ENCODE measurements around the gene TRIM34.
"Not testable (repeated sequence)": the region's sequence is repeated elsewhere in the genome, so short reads cannot be mapped to it uniquely, and the experiment has no call there.

TRIM34 gene, protein sequence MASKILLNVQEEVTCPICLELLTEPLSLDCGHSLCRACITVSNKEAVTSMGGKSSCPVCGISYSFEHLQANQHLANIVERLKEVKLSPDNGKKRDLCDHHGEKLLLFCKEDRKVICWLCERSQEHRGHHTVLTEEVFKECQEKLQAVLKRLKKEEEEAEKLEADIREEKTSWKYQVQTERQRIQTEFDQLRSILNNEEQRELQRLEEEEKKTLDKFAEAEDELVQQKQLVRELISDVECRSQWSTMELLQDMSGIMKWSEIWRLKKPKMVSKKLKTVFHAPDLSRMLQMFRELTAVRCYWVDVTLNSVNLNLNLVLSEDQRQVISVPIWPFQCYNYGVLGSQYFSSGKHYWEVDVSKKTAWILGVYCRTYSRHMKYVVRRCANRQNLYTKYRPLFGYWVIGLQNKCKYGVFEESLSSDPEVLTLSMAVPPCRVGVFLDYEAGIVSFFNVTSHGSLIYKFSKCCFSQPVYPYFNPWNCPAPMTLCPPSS

DNA sequence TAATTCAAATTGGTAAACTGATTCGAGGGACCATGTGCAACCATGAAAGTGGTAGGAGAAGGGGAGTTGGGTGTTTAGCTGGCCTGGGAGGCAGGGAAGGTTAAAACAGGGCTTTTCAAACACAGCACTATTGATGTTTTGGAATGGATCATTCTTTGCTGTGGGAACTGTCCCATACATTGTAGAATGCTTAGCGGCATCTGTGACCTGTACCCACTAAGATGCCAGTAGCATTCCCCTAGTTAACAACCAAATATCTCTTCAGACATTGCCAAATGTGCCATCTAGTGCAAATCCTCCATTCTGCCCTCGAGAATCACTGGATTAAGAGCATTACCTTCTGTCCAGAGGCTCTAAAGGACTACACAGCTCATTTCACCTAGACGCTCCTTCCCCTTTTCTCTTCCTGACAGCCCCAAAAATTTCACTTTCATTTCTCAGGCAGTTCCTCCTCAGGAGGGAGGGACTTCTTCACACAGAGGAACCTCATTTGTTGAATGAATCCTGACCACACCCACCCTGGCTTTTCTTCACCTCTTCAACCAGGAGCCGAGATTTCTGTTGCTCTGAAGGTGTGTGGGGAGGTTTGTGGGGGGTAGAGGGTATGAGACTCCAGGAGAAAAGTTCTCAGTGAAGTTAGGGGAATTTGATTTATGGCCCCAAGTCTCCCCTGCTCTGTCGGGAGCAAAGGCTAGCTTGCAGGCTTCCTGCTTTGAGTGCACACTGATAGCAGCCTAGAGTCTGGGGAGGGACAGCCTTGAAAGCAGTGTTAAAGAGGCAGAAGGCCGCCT, at the start of gene TRIM34:
TSS of gene TRIM34 (plus strand) at position 513 of the 791 bp plus-strand sequence. CDS start 7,331 bp downstream, outside the sequence.
- DNase-seq, result peak in 1 of 2 experiments; percentile 51

DNA sequence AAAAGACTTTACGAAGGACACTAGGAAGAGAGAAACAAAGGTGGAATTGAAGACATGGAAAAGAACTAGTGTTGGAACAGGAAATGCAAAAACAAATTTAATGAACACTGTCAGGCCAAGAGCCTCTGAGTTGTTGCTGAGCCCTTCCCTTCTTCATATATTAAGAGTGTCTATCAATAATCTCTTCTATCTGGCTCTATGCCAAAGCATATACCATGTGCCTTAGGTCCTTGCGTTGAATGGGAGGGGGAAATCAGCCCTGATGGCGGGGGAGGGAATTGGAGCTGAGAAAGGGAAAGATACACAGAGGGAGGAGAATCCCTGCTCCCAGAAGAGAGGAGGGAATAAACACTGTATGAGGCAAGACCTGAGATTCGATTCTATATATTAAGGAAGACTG, 49.6 kb upstream of the TRIM34 start:
- DNase-seq, result no peak

DNA sequence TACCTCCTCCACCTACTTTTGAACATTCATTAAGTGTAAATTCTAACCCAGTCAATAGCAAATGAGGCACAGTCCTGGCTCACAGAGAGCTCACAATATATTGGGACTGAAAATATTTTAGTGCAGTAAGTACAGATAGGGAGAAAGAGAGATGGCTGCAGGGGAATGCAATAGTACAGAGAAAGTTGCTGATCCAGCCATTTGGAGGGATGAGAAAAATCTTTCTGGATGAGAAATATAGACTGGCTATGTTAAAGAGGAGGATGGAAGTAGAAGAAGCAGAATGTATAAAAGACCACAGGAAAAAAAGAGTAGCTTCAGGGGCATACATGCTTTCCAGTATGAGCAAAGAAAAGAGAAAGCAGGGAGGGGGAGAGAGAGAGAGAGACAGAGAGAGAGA, 47.7 kb upstream of the TRIM34 start:
- DNase-seq, result no peak

DNA sequence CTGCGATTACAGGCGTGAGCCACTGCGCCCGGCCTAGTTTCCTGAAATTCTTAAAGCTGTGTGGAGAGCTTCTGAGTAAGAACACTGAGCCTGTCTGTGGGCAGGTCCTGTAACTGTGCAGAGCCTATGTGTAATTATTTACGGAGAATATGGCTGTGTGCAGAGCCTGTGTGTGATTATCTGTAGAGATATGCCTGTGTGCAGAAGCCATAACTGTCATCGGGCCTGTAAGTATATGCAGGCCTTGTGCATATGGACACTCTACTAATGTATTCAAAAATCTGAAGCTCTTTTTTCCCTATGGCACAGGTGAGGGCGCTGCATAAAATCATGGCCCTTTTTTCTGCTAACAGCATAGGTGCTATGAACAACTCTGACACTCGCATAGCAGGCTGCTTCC, 44.2 kb upstream of the TRIM34 start, which contains the start of gene OR52B6:
TSS of gene OR52B6 (plus strand) at position 301 of the 400 bp plus-strand sequence. CDS start at position 301, 0 bp downstream.
- no peak for DNase-seq

DNA sequence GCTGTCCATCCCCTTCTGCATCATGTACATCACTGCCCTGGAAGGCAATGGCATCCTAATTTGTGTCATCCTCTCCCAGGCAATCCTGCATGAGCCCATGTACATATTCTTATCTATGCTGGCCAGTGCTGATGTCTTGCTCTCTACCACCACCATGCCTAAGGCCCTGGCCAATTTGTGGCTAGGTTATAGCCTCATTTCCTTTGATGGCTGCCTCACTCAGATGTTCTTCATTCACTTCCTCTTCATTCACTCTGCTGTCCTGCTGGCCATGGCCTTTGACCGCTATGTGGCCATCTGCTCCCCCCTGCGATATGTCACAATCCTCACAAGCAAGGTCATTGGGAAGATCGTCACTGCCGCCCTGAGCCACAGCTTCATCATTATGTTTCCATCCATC, 43.8 kb upstream of the TRIM34 start:
- no peak for DNase-seq

DNA sequence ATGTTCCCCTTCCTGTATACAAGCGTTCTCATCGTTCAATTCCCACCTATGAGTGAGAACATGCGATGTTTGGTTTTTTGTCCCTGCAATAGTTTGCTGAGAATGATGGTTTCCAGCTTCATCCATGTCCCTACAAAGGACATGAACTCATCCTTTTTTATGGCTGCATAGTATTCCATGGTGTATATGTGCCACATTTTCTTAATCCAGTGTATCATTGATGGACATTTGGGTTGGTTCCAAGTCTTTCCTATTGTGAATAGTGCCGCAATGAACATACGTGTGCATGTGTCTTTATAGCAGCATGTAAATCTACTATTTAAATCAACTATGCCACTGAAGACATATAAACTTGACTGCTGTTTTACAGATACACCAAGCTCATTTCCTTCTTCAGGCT, 40.3 kb upstream of the TRIM34 start:
- DNase-seq, result not testable (repeated sequence)

DNA sequence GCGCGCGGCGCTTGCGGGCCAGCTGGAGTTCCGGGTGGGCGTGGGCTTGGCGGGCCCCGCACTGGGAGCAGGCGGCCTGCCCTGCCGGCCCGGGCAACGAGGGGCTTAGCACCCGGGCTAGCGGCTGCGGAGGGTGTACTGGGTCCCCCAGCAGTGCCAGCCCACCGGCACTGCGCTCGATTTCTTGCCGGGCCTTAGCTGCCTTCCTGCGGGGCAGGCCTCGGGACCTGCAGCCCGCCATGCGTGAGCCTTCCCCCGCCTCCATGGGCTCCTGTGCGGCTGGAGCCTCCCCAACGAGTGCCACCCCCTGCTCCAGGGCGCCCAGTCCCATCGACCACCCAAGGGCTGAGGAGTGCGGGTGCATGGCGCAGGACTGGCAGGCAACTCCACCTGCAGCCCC, 34.9 kb upstream of the TRIM34 start:
- not testable (repeated sequence) for DNase-seq

DNA sequence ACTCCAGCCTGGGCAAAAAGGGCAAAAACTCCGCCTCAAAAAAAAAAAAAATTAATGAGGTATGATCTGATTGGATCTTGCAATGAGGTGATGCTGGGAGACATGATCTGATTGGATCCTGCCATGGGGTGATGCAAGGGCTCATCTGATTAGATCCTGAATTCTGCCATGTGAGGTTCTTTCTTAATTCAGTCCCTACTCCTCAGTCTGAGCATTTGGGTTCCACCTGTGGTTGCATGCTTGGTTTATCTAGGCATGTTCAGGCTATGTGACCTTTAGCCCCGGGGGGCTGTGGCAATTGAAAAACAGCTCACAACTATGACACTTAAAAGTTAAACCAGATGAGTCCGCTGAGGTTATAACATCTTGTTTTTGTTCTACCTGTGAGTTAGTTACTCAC, 33.2 kb upstream of the TRIM34 start:
- DNase-seq, result no peak

DNA sequence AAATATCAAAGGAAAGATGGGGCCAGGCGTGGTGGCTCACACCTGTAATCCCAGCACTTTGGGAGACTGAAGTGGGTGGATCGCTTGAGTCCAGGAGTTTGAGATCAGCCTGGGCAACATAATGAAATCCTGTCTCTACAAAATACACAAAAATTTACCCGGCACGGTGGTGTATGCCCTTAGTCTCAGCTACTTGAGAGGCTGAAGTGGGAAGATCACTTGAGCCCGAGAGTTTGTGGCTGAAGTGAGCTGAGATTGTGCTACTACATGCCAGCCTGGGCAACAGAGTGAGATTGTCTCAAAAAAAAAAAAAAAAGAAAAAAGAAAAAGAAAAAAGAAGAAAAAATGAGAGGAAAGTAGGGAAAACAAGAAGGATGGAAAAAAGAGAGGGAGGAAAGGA, 32.2 kb upstream of the TRIM34 start:
- no peak for DNase-seq

DNA sequence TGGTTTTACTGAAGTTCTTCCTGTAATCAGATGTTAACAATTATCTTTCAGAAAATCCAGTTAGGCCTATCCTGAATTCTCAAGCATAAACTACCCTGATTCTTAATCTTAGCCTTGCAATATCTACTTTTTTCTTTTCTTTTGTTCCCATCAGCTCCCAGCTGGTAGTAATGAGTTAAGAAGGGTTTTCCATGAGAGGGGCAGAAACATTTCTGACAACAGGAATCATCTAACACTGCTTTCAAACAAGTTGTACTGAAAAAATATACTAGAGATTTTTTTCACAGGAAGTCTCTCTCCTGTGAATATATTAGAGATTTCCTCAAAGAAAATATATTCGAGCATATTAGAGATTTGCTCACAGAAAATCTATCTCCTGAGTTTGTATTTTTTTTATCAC, 31.7 kb upstream of the TRIM34 start:
- no peak for DNase-seq

DNA sequence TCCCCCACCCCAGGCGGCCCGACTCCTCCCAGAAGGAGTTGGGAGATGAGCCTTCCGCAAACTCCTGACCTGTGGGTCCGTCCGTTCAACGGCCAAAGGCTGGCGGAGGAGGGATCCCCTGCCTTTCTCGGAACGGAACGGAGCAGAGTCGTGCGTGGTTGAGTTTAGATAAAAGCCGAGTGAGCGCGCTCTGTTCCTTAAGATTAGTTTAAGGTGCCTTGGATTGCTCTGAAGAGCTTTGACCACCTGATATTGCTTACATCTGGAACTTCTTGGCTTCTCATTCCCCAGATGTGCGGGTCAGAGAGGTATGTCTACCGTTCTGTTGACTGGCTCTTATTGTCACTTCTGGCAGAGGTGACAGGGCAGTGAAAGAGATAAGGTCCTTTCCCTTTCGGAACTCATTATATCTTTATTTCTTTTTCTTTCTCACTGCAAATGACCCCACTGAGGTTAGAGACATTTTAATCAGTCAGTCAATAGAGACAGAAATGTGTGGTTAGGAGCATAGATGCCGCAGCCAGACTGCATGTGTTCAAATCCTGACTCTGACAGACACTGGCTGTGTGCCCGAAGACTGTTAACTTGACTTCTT, 28.1 kb upstream of the TRIM34 start, which contains the start of gene TRIM6:
TSS of gene TRIM6 (plus strand) at position 31 of the 595 bp plus-strand sequence. CDS start at position 292, 261 bp downstream.
- DNase-seq, result no peak

DNA sequence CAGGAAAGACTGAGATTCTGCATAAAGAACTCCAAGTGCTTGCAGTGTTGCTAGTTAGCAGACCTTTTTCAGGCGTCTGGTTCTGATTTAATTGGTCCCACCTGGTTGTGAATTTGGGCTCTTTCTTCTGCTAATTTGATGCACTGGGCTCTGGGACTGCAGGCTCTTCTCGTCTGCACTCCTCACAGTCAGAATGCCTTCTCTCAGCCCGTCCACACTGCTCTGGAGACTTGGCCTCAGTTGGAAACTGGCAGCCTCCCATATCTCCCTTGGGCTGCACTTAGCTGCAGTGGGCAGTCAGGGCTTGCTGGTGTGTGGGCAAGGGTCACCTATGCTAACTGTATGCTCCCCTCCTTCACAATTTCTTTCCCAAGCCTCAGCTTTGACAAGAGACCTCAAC, 26.8 kb upstream of the TRIM34 start:
- DNase-seq, result no peak

DNA sequence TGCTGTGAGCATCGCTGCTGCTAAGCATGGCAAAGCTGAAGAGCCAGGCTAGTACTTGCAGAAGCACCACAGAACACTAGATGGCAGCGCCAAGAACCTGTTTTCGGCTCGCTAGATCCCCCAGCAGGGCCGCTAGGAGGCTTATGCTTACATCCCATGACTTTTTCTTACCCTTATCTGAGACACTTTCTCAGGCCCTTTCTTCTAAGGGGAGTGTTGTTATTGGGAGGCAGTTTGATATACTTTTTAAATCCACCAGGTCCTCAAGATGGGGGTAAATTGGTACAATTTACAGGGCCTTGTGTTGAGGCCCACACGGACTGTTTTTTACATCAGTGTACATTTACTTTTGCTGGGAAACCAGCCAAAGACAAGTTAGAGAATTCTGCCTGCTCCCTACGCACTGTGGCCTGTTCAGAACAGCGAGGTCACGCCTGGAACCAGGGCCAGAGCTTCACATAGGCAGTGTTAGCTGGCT, 24.4 kb upstream of the TRIM34 start:
- peak; percentile 10 to 23 for DNase-seq

DNA sequence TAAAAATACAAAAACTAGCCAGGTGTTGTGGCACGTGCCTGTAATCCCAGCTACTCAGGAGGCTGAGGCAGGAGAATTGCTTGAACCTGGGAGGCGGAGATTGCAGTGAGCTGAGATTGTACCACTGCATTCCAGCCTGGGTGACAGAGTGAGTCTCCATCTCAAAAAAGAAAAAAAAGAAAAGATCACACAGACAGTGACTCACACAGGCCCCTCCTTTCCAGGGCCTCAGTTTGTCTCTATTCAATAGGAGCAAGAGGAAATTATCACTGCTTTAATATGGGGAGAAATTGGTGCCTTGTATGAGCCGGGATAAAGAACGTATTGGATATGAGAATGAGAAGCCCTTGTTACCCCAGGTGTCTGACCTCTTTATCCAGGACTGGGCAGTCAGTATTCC, 22.0 kb upstream of the TRIM34 start:
- DNase-seq, result not testable (repeated sequence)

DNA sequence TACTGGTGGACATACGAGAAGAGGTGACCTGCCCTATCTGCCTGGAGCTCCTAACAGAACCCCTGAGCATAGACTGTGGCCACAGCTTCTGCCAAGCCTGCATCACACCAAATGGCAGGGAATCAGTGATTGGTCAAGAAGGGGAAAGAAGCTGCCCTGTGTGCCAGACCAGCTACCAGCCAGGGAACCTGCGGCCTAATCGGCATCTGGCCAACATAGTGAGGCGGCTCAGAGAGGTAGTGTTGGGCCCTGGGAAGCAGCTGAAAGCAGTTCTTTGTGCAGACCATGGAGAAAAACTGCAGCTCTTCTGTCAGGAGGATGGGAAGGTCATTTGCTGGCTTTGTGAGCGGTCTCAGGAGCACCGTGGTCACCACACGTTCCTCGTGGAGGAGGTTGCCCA, 21.5 kb upstream of the TRIM34 start:
- no peak for DNase-seq

DNA sequence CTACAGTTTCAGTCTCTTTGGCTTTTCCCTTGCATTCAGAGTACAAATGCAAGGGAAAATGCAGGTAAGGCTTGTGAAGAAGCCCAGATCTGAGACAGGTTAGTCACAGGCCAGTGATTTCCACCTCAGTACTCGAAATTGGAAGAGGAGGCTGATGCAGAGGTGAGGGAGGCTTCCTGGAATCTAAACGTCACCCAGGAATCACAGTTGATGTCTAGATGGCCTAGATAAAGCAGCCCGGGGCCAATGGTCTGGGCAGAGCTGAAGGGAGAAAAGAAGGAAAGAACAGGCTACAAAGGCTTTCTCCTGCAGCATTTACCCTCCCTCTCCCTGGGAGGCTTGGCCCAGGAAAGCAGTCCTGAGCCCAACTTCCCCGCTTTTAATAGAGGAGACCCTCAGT, 19.9 kb upstream of the TRIM34 start:
- no peak for DNase-seq

DNA sequence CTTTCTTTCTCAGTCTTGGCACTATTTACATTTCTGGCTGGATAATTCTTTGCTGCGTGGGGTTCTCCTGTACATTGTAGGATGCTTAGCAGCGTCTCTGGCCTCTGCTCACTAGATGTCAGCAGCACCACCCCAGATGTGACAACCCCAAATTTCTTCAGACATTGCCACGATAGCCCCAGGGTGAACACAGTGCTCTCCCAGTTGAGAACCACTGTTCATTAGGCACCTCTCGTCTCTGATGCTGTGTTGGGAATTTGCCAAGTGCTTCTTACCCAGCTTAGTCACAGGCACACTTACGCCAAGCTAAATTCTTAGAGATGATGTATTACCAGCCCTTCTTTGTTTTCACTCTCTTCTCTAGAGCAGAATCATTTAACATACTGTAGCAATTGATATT, 19.0 kb upstream of the TRIM34 start:
- DNase-seq, result no peak

DNA sequence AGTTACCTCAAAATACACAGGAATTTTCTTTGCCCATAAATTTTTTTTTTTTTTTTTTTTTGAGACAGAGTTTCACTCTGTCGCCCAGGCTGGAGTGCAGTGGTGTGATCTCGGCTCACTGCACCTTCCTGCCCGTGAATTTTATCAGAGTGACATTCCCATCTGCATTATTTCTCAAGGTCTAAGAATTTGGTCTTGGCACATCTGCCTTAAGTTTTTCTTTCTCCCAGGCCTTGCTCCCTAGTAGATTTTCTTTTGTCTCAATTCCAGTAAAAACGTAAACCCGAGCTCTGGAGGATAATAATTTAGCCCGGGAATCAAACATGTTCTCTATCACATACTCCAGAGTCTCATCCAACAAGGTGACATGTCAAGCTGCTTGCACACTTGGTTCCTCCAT, 16.0 kb upstream of the TRIM34 start:
- no peak for DNase-seq

DNA sequence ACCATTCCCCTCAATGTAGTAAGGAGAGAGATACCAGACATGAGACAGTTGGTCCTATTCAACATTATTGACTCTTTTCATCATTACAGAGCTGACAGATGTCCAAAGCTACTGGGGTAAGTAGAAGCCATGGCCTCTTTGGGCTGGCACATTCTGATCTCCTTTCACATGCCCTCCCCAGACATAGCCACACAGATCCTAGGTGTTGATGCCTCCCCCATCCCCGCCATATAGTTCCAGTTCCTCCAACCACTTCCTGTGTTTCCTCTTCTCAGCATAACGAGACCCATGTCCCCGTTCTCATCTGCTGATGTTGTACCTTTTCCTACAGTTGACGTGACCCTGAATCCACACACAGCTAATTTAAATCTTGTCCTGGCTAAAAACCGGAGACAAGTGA, 14.4 kb upstream of the TRIM34 start:
- no peak for DNase-seq

DNA sequence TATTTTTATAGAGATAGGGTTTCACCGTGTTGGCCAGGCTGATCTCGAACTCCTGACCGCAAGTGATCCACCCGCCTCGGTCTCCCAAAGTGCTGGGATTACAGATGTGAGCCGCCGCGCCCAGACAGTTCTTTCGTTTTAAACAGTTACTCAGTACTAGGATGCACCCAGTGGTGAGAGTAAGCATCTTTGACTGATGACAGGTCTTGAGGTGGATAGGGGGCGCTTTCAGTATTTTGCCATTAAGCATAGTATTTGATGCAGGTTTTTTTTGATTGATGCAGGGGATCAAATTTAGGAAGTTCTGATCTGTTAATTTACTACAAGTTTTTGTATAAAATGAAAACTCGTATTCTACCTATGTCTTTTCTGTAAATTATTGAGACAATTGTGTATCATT, 13.2 kb upstream of the TRIM34 start:
- no peak for DNase-seq

DNA sequence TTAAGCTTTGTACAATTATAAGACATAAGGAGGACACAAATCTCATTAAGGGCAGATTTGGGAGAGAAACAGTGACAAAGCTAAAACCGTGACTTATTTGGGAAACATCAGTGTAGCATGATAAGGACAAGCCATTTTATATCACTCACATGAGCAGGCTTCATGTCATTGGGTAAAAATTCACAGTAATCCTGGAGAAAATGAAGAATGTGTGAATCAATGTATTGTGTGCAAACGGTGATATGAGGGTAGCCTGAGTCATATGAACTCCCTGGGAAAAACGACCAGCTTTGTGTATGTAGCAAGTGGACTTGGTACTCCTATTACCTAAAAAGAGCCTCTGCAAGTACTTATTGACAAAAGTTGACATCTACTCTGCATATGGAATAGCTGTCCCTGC, 6.0 kb upstream of the TRIM34 start:
- DNase-seq, result no peak

DNA sequence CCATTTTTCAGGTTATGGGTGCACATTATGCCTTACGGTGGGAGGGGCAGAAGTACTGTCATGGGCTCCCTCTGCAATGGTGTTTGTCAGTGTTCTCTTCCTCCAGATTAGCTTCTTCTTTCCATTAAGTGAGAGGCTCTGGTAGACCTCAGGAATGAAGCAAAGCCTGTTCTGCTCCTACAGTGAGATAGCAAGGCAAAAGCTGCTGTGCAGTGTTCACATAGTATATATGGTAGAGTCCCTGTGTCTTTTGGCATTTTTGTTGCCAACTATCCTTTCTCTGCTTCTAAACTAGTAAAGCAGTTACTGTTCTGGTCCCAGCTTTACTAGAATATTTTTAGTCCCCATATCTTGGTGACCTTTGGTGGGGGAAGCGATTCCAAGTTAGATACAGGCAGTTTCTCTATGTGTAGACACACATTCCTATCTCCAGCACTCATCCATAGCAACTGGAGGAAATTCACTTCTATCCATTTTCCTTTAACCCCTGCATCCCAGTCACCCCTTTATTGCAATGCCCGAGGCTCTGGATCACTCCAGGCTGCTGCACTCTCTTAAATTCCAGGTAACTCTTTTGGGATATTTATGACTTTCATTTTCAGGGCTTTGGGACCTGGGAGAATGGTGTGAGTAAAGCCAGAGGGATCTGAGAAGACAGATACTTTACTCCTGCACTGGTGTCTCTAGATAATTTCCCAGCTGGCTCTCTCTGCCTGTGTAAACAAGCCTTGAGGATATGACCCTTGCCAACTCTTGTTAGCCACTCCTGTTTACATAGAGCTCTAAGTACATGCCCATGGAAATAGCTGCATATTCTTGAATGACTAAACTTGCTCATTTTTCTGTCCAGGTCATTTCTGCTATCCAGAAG, 3.9 kb upstream of the TRIM34 start:
- no peak for DNase-seq
